ENCODE results near the gene TBC1D2B. TPM values are rescaled to one million over a fixed set of nuclear protein-coding genes. Genes with fewer than 3 reads are reported as not detected.

Gene TBC1D2B
- total RNA-seq, 1 experiment from 2014 or later, result 18.3 TPM

GRCh38 chr15:78010067-78010466 is 67.4 kb downstream of the TBC1D2B start:
- Mint-ChIP-seq H3K36me3 (peaks cover 14% of the 10 kb centered on the region), H3K4me3 (no peak overlapping the region), H3K4me1 (no peaks in the 10 kb centered on the region), H3K27ac (no peak overlapping the region), H3K27me3 (ENCODE audit: low read depth) (no peaks in the 10 kb centered on the region), H3K9me3 (no peaks in the 10 kb centered on the region)
- CTCF ChIA-PET, result interaction anchor here (0.7 to 4.9 kb wide), 5 partner anchors 10 to 225 kb away, joined by 3 to 34 read pairs (median 4); no protein-coding TSS in a partner anchor
- no peak for ATAC-seq
- DNase-seq (ENCODE audit: low spot score), result no peak
- POLR2A ChIA-PET, result interaction anchor here (1.1 kb wide), 1 partner anchor 9 kb away, joined by 4 read pairs; no protein-coding TSS in a partner anchor
- TF ChIP-seq ETV6 (CRISPR knock-in tag; IDR thresholded peaks at IDR 0.05) (no peak), CREB1 (CRISPR knock-in tag; IDR thresholded peaks at IDR 0.05) (no peak), MAX (CRISPR knock-in tag; IDR thresholded peaks at IDR 0.05) (no peak), ATF1 (CRISPR knock-in tag; IDR thresholded peaks at IDR 0.05) (no peak), TEAD4 (CRISPR knock-in tag; IDR thresholded peaks at IDR 0.05) (no peak), TP53 (CRISPR knock-in tag; IDR thresholded peaks at IDR 0.05) (no peak), ZBTB43 (CRISPR knock-in tag; IDR thresholded peaks at IDR 0.05) (no peak), FOXK1 (CRISPR knock-in tag; IDR thresholded peaks at IDR 0.05) (no peak), ZNF512 (CRISPR knock-in tag; IDR thresholded peaks at IDR 0.05; ENCODE audit: borderline replicate concordance) (no peak), USF2 (CRISPR knock-in tag; IDR thresholded peaks at IDR 0.05) (no peak), ZNF423 (CRISPR knock-in tag; IDR thresholded peaks at IDR 0.05) (no peak), CTCF (IDR thresholded peaks at IDR 0.05) (no peak), IRF2 (CRISPR knock-in tag; IDR thresholded peaks at IDR 0.05; ENCODE audit: borderline replicate concordance, low read depth) (no peak), JAZF1 (CRISPR knock-in tag; IDR thresholded peaks at IDR 0.05) (no peak), NR2C2 (CRISPR knock-in tag; IDR thresholded peaks at IDR 0.05) (no peak), KAT7 (CRISPR knock-in tag; IDR thresholded peaks at IDR 0.05; ENCODE audit: borderline replicate concordance) (no peak)

GRCh38 chr15:78007964-78008886 is 69.3 kb downstream of the TBC1D2B start:
- DNase-seq (ENCODE audit: low spot score), result no peak
- CTCF ChIA-PET, result interaction anchor here (1.2 to 4.9 kb wide), 2 partner anchors 98 to 100 kb away, joined by 3 to 34 read pairs; no protein-coding TSS in a partner anchor
- Mint-ChIP-seq H3K4me1 (peaks cover 10% of the 10 kb centered on the region), H3K9me3 (no peaks in the 10 kb centered on the region), H3K27me3 (ENCODE audit: low read depth) (no peaks in the 10 kb centered on the region), H3K27ac (no peak overlapping the region; the same call in 1 of the 2 replicates), H3K36me3 (peaks cover 14% of the 10 kb centered on the region), H3K4me3 (no peak overlapping the region)
- POLR2A ChIA-PET, result no interaction called here
- no peak for ATAC-seq
- TF ChIP-seq OVOL2 (CRISPR knock-in tag; IDR thresholded peaks at IDR 0.05; ENCODE audit: borderline replicate concordance) (no peak), CREB1 (CRISPR knock-in tag; IDR thresholded peaks at IDR 0.05) (no peak), ZNF281 (CRISPR knock-in tag; IDR thresholded peaks at IDR 0.05) (no peak), CBFB (CRISPR knock-in tag; IDR thresholded peaks at IDR 0.05; ENCODE audit: low read depth) (no peak), ZNF425 (CRISPR knock-in tag; conservative IDR thresholded peaks at IDR 0.05) (no peak), CTCF (IDR thresholded peaks at IDR 0.05) (no peak), EMX1 (CRISPR knock-in tag; IDR thresholded peaks at IDR 0.05) (no peak)

Data from WTC11 (cell line).